ENCODE data around the gene AJUBA. TPM values are rescaled to one million over a fixed set of nuclear protein-coding genes. Genes with fewer than 3 reads are reported as not detected.
A peak's percentile ranks its signal among the peaks of the same experiment; 100 is the strongest.

Gene AJUBA
- total and polyA plus RNA-seq, 10 donors = 0.63 to 11.0 (median 2.7) TPM

DNA sequence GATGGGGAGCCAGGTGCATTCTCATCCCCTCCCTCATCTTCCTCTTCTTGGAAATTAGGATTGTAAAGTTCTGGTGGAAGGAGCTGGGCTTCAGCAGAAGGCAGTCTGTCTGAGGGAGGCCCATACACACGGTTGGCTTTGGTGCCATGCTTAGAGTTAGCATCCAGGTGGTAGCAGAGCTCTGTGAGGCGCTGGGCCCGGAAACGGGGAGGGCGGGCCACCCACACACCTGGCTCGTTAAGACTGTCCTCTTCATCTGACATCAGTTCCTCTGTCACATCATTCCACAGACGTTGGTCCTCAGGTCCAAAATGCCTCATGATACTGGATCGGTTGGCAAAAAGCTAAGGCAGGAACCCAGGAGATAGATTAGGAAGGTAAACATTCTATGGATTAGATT lies 4.9 kb upstream of the AJUBA start:
- Histone ChIP-seq H3K36me3 (peaks cover 0 to 52% (median 5%) of the 10 kb centered on the region in 6 donors), H3K27ac (no peak overlapping the region), H3K9me3 (no peaks in the 10 kb centered on the region), H3K4me3 (no peak overlapping the region), H3K4me1 (peaks cover 6 to 23% (median 13%) of the 10 kb centered on the region in 6 donors), H3K27me3 (replicated peaks in 1 of 7) (peaks cover 0 to 9% (median 2%) of the 10 kb centered on the region in 7 donors)
- TF ChIP-seq POLR2AphosphoS5 (IDR thresholded peaks at IDR 0.05) (no peak), CTCF (IDR thresholded peaks at IDR 0.05 in 8 of 11, conservative IDR thresholded peaks at IDR 0.05 in 3 of 11) (no peak), POLR2A (IDR thresholded peaks at IDR 0.05) (no peak)
- 83 to 90% (median 87%) methylated on average over 8 of the region's 8 CpGs for WGBS, 5 donors
- intact Hi-C loops (cut with DNase I; ENCODE audit: low total_unique reads) = no loop called here
- DNase-seq = no peak

DNA sequence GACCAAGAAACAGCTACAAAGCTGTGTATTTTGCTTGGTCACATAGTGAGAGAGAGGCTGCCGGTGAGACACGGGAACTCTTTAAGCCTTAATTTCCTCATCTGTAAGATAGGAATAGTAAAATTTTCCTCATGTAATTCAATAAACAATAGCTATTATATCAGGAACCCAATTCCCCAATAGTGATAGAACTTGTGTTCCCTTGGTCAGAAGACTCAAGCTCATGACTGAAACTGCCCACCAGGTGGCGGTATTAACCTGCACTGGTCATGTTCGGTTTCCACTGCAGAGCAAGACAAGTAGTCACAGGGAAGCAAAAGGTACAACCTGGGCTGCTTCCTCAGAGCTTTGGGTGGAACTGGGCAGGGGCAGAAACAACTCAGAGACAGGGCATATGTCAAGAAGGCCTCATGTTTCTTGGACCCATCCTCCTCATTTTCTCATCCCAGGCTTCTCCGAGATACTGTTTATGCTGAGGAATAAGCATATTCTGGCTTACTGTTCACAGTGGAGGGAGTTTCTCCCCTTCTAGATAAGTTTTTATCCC lies 4.2 kb upstream of the AJUBA start:
- peaks cover 0 to 47% (median 5%) of the 10 kb centered on the region in 6 donors for H3K36me3 ChIP-seq
- no peaks in the 10 kb centered on the region for H3K9me3 ChIP-seq
- H3K27me3 ChIP-seq (replicated peaks in 1 of 7) = peaks cover 0 to 16% (median 10%) of the 10 kb centered on the region in 7 donors
- H3K4me1 ChIP-seq = peaks cover 7 to 30% (median 20%) of the 10 kb centered on the region in 6 donors
- TF ChIP-seq CTCF (IDR thresholded peaks at IDR 0.05 in 8 of 11, conservative IDR thresholded peaks at IDR 0.05 in 3 of 11) (peak; percentile 80 to 95 (median 88)), POLR2AphosphoS5 (IDR thresholded peaks at IDR 0.05) (peak in 1 of 3 donors; percentile 63), POLR2A (IDR thresholded peaks at IDR 0.05) (no peak)
- intact Hi-C loops (cut with DNase I; ENCODE audit: low total_unique reads) = no loop called here
- H3K4me3 ChIP-seq = no peak overlapping the region
- DNase-seq = peak; percentile 94
- no peak overlapping the region for H3K27ac ChIP-seq
- WGBS, 5 donors = 23 to 35% (median 30%) methylated on average over 5 of the region's 5 CpGs

DNA sequence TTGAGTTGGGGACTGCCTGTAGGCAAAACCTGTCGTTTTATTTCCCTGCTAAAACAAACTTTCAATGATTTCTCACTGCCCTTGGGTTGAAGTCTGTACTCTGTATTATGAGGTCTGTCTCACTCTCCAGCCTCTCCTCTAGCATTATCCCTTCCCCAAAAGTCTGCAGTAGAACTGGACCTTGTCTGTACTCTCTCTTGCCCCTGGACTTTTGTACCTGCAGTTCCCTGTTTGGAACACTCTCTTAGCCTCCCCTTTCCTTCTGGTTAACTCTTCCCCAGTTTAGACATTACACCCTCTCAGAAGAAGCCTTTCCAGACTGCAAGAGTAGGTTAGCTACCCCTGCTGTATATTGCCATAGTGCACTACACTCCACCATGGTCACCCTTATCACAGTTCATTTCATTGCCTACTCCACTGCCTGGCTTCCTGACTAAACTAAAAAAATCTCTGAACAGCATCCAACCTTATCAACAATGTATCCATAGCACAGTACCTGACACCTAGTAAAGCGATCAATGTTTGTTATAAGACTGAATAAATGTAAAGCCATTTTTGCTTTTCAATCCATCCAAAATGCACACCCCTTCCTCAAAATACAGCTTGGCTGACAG lies 3.6 kb upstream of the AJUBA start:
- intact Hi-C loops (cut with DNase I; ENCODE audit: low total_unique reads) = no loop called here
- Histone ChIP-seq H3K27ac (no peak overlapping the region), H3K4me3 (no peak overlapping the region), H3K9me3 (no peaks in the 10 kb centered on the region), H3K4me1 (peaks cover 13 to 36% (median 26%) of the 10 kb centered on the region in 6 donors), H3K27me3 (replicated peaks in 1 of 7) (peaks cover 0 to 22% (median 15%) of the 10 kb centered on the region in 7 donors), H3K36me3 (peaks cover 0 to 41% (median 5%) of the 10 kb centered on the region in 6 donors)
- TF ChIP-seq CTCF (IDR thresholded peaks at IDR 0.05 in 8 of 11, conservative IDR thresholded peaks at IDR 0.05 in 3 of 11) (no peak), POLR2A (IDR thresholded peaks at IDR 0.05) (no peak), POLR2AphosphoS5 (IDR thresholded peaks at IDR 0.05) (no peak)
- no peak for DNase-seq
- WGBS, 5 donors = 74 to 87% (median 76%) methylated on average over 2 of the region's 2 CpGs

DNA sequence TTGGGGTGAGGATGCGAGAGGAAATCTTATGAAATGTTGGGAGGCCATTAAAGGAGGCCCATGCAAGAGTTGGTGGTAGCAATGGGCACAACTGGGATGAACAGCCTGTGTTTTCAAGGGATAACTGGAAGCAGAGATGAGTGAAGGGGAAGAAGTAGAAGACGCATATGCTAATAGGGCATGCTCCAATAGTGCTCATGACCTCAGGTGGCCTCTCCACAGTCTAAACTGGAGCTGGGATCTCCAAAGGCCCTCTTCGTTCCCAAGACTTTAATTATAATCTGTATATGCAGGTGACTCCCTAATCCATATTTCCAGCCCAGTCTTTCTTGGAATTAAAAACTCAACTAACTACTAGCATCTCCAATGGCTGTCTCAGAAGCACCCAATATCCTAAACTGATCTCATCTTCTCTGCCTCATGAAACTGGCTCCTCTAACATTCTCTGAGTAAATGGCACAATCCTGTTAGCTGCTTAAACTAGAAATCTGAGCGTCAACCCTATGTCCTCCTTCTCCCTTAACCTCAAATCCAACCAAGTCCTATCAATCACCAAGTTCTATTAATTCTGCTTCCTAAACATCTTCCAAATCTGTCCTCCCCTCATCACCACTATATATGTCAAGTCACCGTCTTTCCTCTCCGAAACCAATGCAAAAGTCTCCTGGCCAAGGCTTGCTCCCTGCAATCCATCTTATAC lies 2.8 kb upstream of the AJUBA start:
- H3K4me3 ChIP-seq = no peak overlapping the region
- H3K9me3 ChIP-seq = no peaks in the 10 kb centered on the region
- no peak for DNase-seq
- H3K27ac ChIP-seq = no peak overlapping the region
- intact Hi-C loops (cut with DNase I; ENCODE audit: low total_unique reads) = no loop called here
- H3K36me3 ChIP-seq = peaks cover 0 to 33% (median 5%) of the 10 kb centered on the region in 6 donors
- peaks cover 13 to 44% (median 34%) of the 10 kb centered on the region in 6 donors for H3K4me1 ChIP-seq
- WGBS, 5 donors = 89 to 96% (median 96%) methylated on average over 6 of the region's 6 CpGs
- TF ChIP-seq CTCF (IDR thresholded peaks at IDR 0.05 in 8 of 11, conservative IDR thresholded peaks at IDR 0.05 in 3 of 11) (peak in 2 of 11 experiments; percentile 3 to 9), POLR2AphosphoS5 (IDR thresholded peaks at IDR 0.05) (no peak)
- H3K27me3 ChIP-seq (replicated peaks in 1 of 7) = peaks cover 0 to 31% (median 23%) of the 10 kb centered on the region in 7 donors

All from spleen (tissue), 11 donors.